Kidney (tissue), 14 donors: ENCODE data around the gene SPOCK1. TPM values are rescaled to one million over a fixed set of nuclear protein-coding genes. Genes with fewer than 3 reads are reported as not detected.
"Not testable (repeated sequence)": the region's sequence is repeated elsewhere in the genome, so short reads cannot be mapped to it uniquely, and the experiment has no call there.

Experiments used
- DNase-seq, 5 donors: peaks; one replicate each; pipeline ENCODE4 v3.0.0-alpha.2; 2013 to 2020
- FAIRE-seq: peaks from 2 replicates; lab custom pipeline; 2012; peaks lifted over from hg19 to GRCh38; lab: Jason Lieb, UNC
- H3K27ac ChIP-seq, 2 donors: one replicate each; pipeline ENCODE4 v1.7.0; 2013; ENCODE audit warnings: low read depth in 2 of 2, low read length in 2 of 2, inconsistent platforms in 1 of 2
- H3K27me3 ChIP-seq: one replicate; pipeline ENCODE4 v1.7.1; 2013; ENCODE audit warnings: low read length, inconsistent platforms; ENCODE audit not compliant: control insufficient read depth, insufficient read depth
- H3K36me3 ChIP-seq, 3 donors: one replicate each; pipeline versions ENCODE4 v1.7.0 to v1.7.1; 2013; ENCODE audit warnings: low read length in 3 of 3, control low read depth in 1 of 3, inconsistent platforms in 1 of 3; ENCODE audit not compliant: insufficient read depth in 3 of 3, control insufficient read depth in 2 of 3
- H3K4me1 ChIP-seq, 3 donors: one replicate each; pipeline versions ENCODE4 v1.7.0 to v1.7.1; 2013; ENCODE audit warnings: low read length in 3 of 3, inconsistent platforms in 1 of 3, low read depth in 1 of 3; ENCODE audit not compliant: control insufficient read depth in 2 of 3, insufficient read depth in 2 of 3
- H3K4me3 ChIP-seq, 3 donors: one replicate each; pipeline versions ENCODE4 v1.7.0 to v1.8.1; 2013; ENCODE audit warnings: low read length in 3 of 3, control low read depth in 1 of 3, inconsistent platforms in 1 of 3
- H3K9ac ChIP-seq, 3 donors: one replicate each; pipeline versions ENCODE4 v1.7.0 to v1.7.1; 2013; ENCODE audit warnings: low read length in 3 of 3, control low read depth in 1 of 3, inconsistent platforms in 1 of 3
- H3K9me3 ChIP-seq, 3 donors: one replicate each; pipeline versions ENCODE4 v1.7.0 to v1.7.1; 2013; ENCODE audit warnings: low read length in 3 of 3, control low read depth in 1 of 3, inconsistent platforms in 1 of 3; ENCODE audit not compliant: control insufficient read depth in 2 of 3, insufficient read depth in 1 of 3
- CTCF ChIP-seq: IDR thresholded peaks from 3 replicates; pipeline ENCODE4 v1.5.1; 2012; ENCODE audit warnings: mild to moderate bottlenecking, moderate library complexity, borderline replicate concordance; ENCODE audit not compliant: insufficient read depth; ENCODE audit errors: extremely low read depth
- intact Hi-C: fragments of 100-400 bp; cut with DNase I; formaldehyde crosslinking; loops from one replicate; pipeline ENCODE4 v1.11.1; 2022
- polyA plus RNA-seq: library from polyadenylated mRNA; stranded (reverse); fragments of 350-450 nt; fragmentation: Illumina TruSeq; extraction: RNeasy Lipid Tissue Mini Kit (QIAGEN cat#74804); gene quantifications from one replicate; pipeline ENCODE4 v1.2.3, GENCODE V29; 2014; ENCODE audit warnings: low read depth, low replicate concordance; ENCODE audit not compliant: insufficient read depth
- total RNA-seq: library from RNA; stranded (reverse); fragmentation: NEBNext Ultra II Directional; extraction: Animal tissue kit (Norgen Biotek cat#: 25700); gene quantifications from one replicate; pipeline ENCODE4 v1.2.1, GENCODE V29; 2021
- donor health status: control.
- donor health status: control.
- donor health status: control.
- donor health status: control.
- donor health status: control.
- donor health status: DM: yes; HTN: yes; CAD: no.
- donor health status: Normal renal cell carcinoma (clear cell type).

Gene SPOCK1
- total and polyA plus RNA-seq, 2 donors from 2014 or later = 15.7 to 32.8 TPM

- Histone ChIP-seq H3K9me3 (no peaks in the 10 kb centered on the region), H3K4me3 (no peak overlapping the region), H3K27ac (no peak overlapping the region), H3K27me3 (no peaks in the 10 kb centered on the region), H3K4me1 (peaks cover 0 to 5% (median 0%) of the 10 kb centered on the region in 3 donors), H3K9ac (no peak overlapping the region), H3K36me3 (no peaks in the 10 kb centered on the region)
- intact Hi-C loops = no loop called here
- no peak for TF ChIP-seq CTCF
- no peak for DNase-seq
- FAIRE-seq = no peak
Measured at GRCh38 chr5:137393196-137393993, 105.7 kb downstream of the SPOCK1 start.

- H3K36me3 ChIP-seq = no peaks in the 10 kb centered on the region
- no peaks in the 10 kb centered on the region for H3K9me3 ChIP-seq
- no peak overlapping the region for H3K9ac ChIP-seq
- no peak overlapping the region for H3K27ac ChIP-seq
- no peak for FAIRE-seq
- intact Hi-C loops = no loop called here
- no peak overlapping the region for H3K4me3 ChIP-seq
- no peaks in the 10 kb centered on the region for H3K27me3 ChIP-seq
- DNase-seq = no peak
- no peak for TF ChIP-seq CTCF
- peaks cover 0 to 5% (median 0%) of the 10 kb centered on the region in 3 donors for H3K4me1 ChIP-seq
Measured at GRCh38 chr5:137392261-137392660, 106.9 kb downstream of the SPOCK1 start.

- H3K27ac ChIP-seq, DNase-seq, H3K4me3 ChIP-seq, H3K27me3 ChIP-seq, H3K4me1 ChIP-seq, H3K36me3 ChIP-seq, H3K9me3 ChIP-seq, H3K9ac ChIP-seq, intact Hi-C loops, FAIRE-seq: not testable (repeated sequence)
Measured at GRCh38 chr5:137391044-137391443, 108.1 kb downstream of the SPOCK1 start.

GRCh38 chr5:137389042-137389441, 110.1 kb downstream of the SPOCK1 start:
- FAIRE-seq = no peak
- no peaks in the 10 kb centered on the region for H3K4me1 ChIP-seq
- DNase-seq = no peak
- intact Hi-C loops = no loop called here
- H3K27me3 ChIP-seq = no peaks in the 10 kb centered on the region
- H3K36me3 ChIP-seq = no peaks in the 10 kb centered on the region
- no peak overlapping the region for H3K4me3 ChIP-seq
- no peak overlapping the region for H3K9ac ChIP-seq
- TF ChIP-seq CTCF = no peak
- H3K27ac ChIP-seq = no peak overlapping the region
- H3K9me3 ChIP-seq = no peaks in the 10 kb centered on the region
